Measurements from ENCODE around the gene COPE.

DNA sequence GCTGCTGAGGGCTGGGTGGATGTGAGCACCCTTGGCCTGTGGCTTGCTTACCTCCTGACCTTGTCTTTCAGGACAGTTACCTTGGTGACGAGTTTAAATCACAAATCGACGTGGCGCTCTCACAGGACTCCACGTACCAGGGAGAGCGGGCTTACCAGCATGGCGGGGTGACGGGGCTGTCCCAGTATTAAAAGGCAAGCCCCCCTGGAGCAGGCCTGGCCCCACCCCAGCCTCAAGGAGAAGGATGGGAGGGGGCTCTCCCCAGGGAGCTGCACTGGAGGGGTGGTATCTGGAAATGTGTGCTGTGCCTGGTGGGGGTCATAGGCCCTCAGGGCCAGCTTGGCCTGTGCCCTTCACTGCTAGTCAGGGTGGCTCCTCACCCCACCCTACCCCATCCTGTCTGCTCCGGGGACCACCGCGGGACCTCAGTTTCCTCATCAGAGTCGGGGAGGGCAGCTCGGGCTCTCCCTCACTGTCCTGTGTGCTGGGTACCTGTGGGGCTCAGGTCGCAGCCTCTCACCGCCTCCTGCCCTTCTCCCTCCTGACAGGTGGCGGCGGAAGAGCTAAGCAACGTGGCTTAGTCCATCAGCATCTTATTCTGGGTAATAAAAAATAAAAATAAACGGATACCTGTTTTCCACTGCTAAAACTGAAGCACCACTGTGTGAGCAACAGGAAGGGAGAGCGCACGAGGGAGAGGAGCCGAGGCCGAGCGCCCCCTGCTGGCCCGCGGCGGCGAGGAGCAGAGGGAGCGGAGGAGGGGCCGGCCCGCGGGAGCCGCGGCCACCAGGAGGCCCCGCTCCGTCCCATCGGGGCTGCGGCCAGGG lies 53.0 kb downstream of the COPE start:
- TF ChIP-seq, protein P1, sequence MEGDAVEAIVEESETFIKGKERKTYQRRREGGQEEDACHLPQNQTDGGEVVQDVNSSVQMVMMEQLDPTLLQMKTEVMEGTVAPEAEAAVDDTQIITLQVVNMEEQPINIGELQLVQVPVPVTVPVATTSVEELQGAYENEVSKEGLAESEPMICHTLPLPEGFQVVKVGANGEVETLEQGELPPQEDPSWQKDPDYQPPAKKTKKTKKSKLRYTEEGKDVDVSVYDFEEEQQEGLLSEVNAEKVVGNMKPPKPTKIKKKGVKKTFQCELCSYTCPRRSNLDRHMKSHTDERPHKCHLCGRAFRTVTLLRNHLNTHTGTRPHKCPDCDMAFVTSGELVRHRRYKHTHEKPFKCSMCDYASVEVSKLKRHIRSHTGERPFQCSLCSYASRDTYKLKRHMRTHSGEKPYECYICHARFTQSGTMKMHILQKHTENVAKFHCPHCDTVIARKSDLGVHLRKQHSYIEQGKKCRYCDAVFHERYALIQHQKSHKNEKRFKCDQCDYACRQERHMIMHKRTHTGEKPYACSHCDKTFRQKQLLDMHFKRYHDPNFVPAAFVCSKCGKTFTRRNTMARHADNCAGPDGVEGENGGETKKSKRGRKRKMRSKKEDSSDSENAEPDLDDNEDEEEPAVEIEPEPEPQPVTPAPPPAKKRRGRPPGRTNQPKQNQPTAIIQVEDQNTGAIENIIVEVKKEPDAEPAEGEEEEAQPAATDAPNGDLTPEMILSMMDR (IDR thresholded peaks at IDR 0.05), result peak; percentile 99
- TF ChIP-seq POLR2AphosphoS5 (IDR thresholded peaks at IDR 0.05; ENCODE audit: low read depth, low read length) (no peak), SIN3A (IDR thresholded peaks at IDR 0.05; ENCODE audit: borderline replicate concordance, insufficient read depth, low read depth, low read length) (no peak)
- TF ChIP-seq, protein P2, sequence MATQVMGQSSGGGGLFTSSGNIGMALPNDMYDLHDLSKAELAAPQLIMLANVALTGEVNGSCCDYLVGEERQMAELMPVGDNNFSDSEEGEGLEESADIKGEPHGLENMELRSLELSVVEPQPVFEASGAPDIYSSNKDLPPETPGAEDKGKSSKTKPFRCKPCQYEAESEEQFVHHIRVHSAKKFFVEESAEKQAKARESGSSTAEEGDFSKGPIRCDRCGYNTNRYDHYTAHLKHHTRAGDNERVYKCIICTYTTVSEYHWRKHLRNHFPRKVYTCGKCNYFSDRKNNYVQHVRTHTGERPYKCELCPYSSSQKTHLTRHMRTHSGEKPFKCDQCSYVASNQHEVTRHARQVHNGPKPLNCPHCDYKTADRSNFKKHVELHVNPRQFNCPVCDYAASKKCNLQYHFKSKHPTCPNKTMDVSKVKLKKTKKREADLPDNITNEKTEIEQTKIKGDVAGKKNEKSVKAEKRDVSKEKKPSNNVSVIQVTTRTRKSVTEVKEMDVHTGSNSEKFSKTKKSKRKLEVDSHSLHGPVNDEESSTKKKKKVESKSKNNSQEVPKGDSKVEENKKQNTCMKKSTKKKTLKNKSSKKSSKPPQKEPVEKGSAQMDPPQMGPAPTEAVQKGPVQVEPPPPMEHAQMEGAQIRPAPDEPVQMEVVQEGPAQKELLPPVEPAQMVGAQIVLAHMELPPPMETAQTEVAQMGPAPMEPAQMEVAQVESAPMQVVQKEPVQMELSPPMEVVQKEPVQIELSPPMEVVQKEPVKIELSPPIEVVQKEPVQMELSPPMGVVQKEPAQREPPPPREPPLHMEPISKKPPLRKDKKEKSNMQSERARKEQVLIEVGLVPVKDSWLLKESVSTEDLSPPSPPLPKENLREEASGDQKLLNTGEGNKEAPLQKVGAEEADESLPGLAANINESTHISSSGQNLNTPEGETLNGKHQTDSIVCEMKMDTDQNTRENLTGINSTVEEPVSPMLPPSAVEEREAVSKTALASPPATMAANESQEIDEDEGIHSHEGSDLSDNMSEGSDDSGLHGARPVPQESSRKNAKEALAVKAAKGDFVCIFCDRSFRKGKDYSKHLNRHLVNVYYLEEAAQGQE (IDR thresholded peaks at IDR 0.05; ENCODE audit: insufficient read depth in 1 of 2, low read depth in 2 of 2, low read length in 1 of 2), result no peak

Data from Panc1 (cell line).